ENCODE data around the gene WWC2. TPM values are rescaled to one million over a fixed set of nuclear protein-coding genes. Genes with fewer than 3 reads are reported as not detected.

WWC2 gene
- total and polyA plus RNA-seq, 3 experiments from 2014 or later, result 0.80 to 1.7 (median 0.85) TPM

- Histone ChIP-seq H3K4me1 (ENCODE audit: insufficient read depth, low read length) (no peaks in the 10 kb centered on the region), H3K36me3 (ENCODE audit: insufficient read depth, low read length) (no peaks in the 10 kb centered on the region), H3K9me3 (ENCODE audit: low read length) (no peaks in the 10 kb centered on the region), H3K27ac (ENCODE audit: low read depth, low read length) (no peak overlapping the region), H3K27me3 (ENCODE audit: insufficient read depth, low read length, poor library complexity, severe bottlenecking) (no peaks in the 10 kb centered on the region), H3K4me3 (ENCODE audit: low read length) (no peak overlapping the region)
- H3K9me3 Mint-ChIP-seq, result no peaks in the 10 kb centered on the region
- no peaks in the 10 kb centered on the region for H3K4me1 Mint-ChIP-seq
- H3K36me3 Mint-ChIP-seq, result peaks cover 0 to 3% (median 0%) of the 10 kb centered on the region in 3 donors
- CTCF ChIA-PET, result no interaction called here
- H3K4me3 Mint-ChIP-seq, result no peak overlapping the region
- H3K27ac Mint-ChIP-seq, result no peak overlapping the region
- peaks cover 0 to 4% of the 10 kb centered on the region in 2 donors for H3K27me3 Mint-ChIP-seq
- POLR2A ChIA-PET, result no interaction called here
- DNase-seq, result no peak
These were observed 25.8 kb downstream of the WWC2 start for GRCh38 chr4:183124865-183125264.

GRCh38 chr4:183129125-183129524 lies 30.1 kb downstream of the WWC2 start:
- H3K27ac Mint-ChIP-seq, result no peak overlapping the region
- ChIA-PET CTCF (no interaction called here), POLR2A (no interaction called here)
- H3K4me1 Mint-ChIP-seq, result no peaks in the 10 kb centered on the region
- Histone ChIP-seq H3K27ac (ENCODE audit: low read depth, low read length) (no peak overlapping the region), H3K27me3 (ENCODE audit: insufficient read depth, low read length, poor library complexity, severe bottlenecking) (no peaks in the 10 kb centered on the region), H3K4me1 (ENCODE audit: insufficient read depth, low read length) (no peaks in the 10 kb centered on the region), H3K4me3 (ENCODE audit: low read length) (no peak overlapping the region), H3K36me3 (ENCODE audit: insufficient read depth, low read length) (no peaks in the 10 kb centered on the region), H3K9me3 (ENCODE audit: low read length) (no peaks in the 10 kb centered on the region)
- H3K4me3 Mint-ChIP-seq, result no peak overlapping the region
- peaks cover 0 to 3% of the 10 kb centered on the region in 2 donors for H3K27me3 Mint-ChIP-seq
- no peak for DNase-seq
- no peaks in the 10 kb centered on the region for H3K9me3 Mint-ChIP-seq
- H3K36me3 Mint-ChIP-seq, result peaks cover 0 to 4% (median 0%) of the 10 kb centered on the region in 3 donors

- Mint-ChIP-seq H3K36me3 (peaks cover 0 to 5% (median 0%) of the 10 kb centered on the region in 3 donors), H3K4me3 (no peak overlapping the region), H3K27me3 (peaks cover 0 to 3% of the 10 kb centered on the region in 2 donors), H3K4me1 (no peaks in the 10 kb centered on the region), H3K9me3 (no peaks in the 10 kb centered on the region), H3K27ac (no peak overlapping the region)
- Histone ChIP-seq H3K4me3 (ENCODE audit: low read length) (no peak overlapping the region), H3K27ac (ENCODE audit: low read depth, low read length) (no peak overlapping the region), H3K27me3 (ENCODE audit: insufficient read depth, low read length, poor library complexity, severe bottlenecking) (no peaks in the 10 kb centered on the region), H3K4me1 (ENCODE audit: insufficient read depth, low read length) (no peaks in the 10 kb centered on the region), H3K36me3 (ENCODE audit: insufficient read depth, low read length) (no peaks in the 10 kb centered on the region), H3K9me3 (ENCODE audit: low read length) (no peaks in the 10 kb centered on the region)
- ChIA-PET POLR2A (no interaction called here), CTCF (no interaction called here)
- DNase-seq, result no peak
These were observed 30.6 kb downstream of the WWC2 start for GRCh38 chr4:183129675-183130074.

GRCh38 chr4:183130328-183131155 lies 31.5 kb downstream of the WWC2 start:
- DNase-seq, result no peak
- no peaks in the 10 kb centered on the region for H3K4me1 ChIP-seq (ENCODE audit: insufficient read depth, low read length)
- H3K27me3 Mint-ChIP-seq, result peaks cover 0 to 3% of the 10 kb centered on the region in 2 donors
- no peaks in the 10 kb centered on the region for H3K36me3 ChIP-seq (ENCODE audit: insufficient read depth, low read length)
- H3K4me3 Mint-ChIP-seq, result no peak overlapping the region
- H3K27ac ChIP-seq (ENCODE audit: low read depth, low read length), result no peak overlapping the region
- no peak overlapping the region for H3K4me3 ChIP-seq (ENCODE audit: low read length)
- CTCF ChIA-PET, result no interaction called here
- H3K27ac Mint-ChIP-seq, result no peak overlapping the region
- POLR2A ChIA-PET, result no interaction called here
- no peaks in the 10 kb centered on the region for H3K9me3 ChIP-seq (ENCODE audit: low read length)
- H3K4me1 Mint-ChIP-seq, result no peaks in the 10 kb centered on the region
- H3K9me3 Mint-ChIP-seq, result no peaks in the 10 kb centered on the region
- H3K27me3 ChIP-seq (ENCODE audit: insufficient read depth, low read length, poor library complexity, severe bottlenecking), result no peaks in the 10 kb centered on the region
- peaks cover 0 to 5% (median 0%) of the 10 kb centered on the region in 3 donors for H3K36me3 Mint-ChIP-seq

- Mint-ChIP-seq H3K27ac (no peak overlapping the region), H3K27me3 (peaks cover 0 to 7% of the 10 kb centered on the region in 2 donors), H3K36me3 (peaks cover 0 to 5% (median 0%) of the 10 kb centered on the region in 3 donors), H3K4me1 (no peaks in the 10 kb centered on the region), H3K4me3 (no peak overlapping the region), H3K9me3 (no peaks in the 10 kb centered on the region)
- ChIA-PET CTCF (interaction anchor here (0.7 kb wide), 1 partner anchor 832 kb away, joined by 3 read pairs; no protein-coding TSS in a partner anchor), POLR2A (no interaction called here)
- H3K4me3 ChIP-seq (ENCODE audit: low read length), result no peak overlapping the region
- DNase-seq, result no peak
- no peaks in the 10 kb centered on the region for H3K36me3 ChIP-seq (ENCODE audit: insufficient read depth, low read length)
- no peaks in the 10 kb centered on the region for H3K27me3 ChIP-seq (ENCODE audit: insufficient read depth, low read length, poor library complexity, severe bottlenecking)
- no peaks in the 10 kb centered on the region for H3K9me3 ChIP-seq (ENCODE audit: low read length)
- H3K4me1 ChIP-seq (ENCODE audit: insufficient read depth, low read length), result no peaks in the 10 kb centered on the region
- H3K27ac ChIP-seq (ENCODE audit: low read depth, low read length), result no peak overlapping the region
These were observed 33.0 kb downstream of the WWC2 start for GRCh38 chr4:183132081-183132480.

GRCh38 chr4:183132865-183133264 lies 33.8 kb downstream of the WWC2 start:
- CTCF ChIA-PET, result no interaction called here
- no peak for DNase-seq
- Histone ChIP-seq H3K4me3 (ENCODE audit: low read length) (no peak overlapping the region), H3K36me3 (ENCODE audit: insufficient read depth, low read length) (no peaks in the 10 kb centered on the region), H3K27ac (ENCODE audit: low read depth, low read length) (no peak overlapping the region), H3K27me3 (ENCODE audit: insufficient read depth, low read length, poor library complexity, severe bottlenecking) (no peaks in the 10 kb centered on the region), H3K4me1 (ENCODE audit: insufficient read depth, low read length) (no peaks in the 10 kb centered on the region), H3K9me3 (ENCODE audit: low read length) (no peaks in the 10 kb centered on the region)
- Mint-ChIP-seq H3K36me3 (peaks cover 0 to 5% (median 0%) of the 10 kb centered on the region in 3 donors), H3K9me3 (no peaks in the 10 kb centered on the region), H3K4me3 (no peak overlapping the region), H3K4me1 (no peaks in the 10 kb centered on the region), H3K27ac (no peak overlapping the region), H3K27me3 (peaks cover 0 to 10% of the 10 kb centered on the region in 2 donors)
- POLR2A ChIA-PET, result no interaction called here

- no peak overlapping the region for H3K4me3 ChIP-seq (ENCODE audit: low read length)
- H3K27ac ChIP-seq (ENCODE audit: low read depth, low read length), result no peak overlapping the region
- peaks cover 0 to 32% of the 10 kb centered on the region in 2 donors for H3K27me3 Mint-ChIP-seq
- H3K4me3 Mint-ChIP-seq, result no peak overlapping the region
- H3K9me3 ChIP-seq (ENCODE audit: low read length), result no peaks in the 10 kb centered on the region
- no peaks in the 10 kb centered on the region for H3K4me1 Mint-ChIP-seq
- H3K36me3 ChIP-seq (ENCODE audit: insufficient read depth, low read length), result no peaks in the 10 kb centered on the region
- DNase-seq, result no peak
- no peaks in the 10 kb centered on the region for H3K9me3 Mint-ChIP-seq
- POLR2A ChIA-PET, result no interaction called here
- H3K27me3 ChIP-seq (ENCODE audit: insufficient read depth, low read length, poor library complexity, severe bottlenecking), result no peaks in the 10 kb centered on the region
- H3K36me3 Mint-ChIP-seq, result peaks cover 0 to 5% (median 0%) of the 10 kb centered on the region in 3 donors
- no peaks in the 10 kb centered on the region for H3K4me1 ChIP-seq (ENCODE audit: insufficient read depth, low read length)
- CTCF ChIA-PET, result no interaction called here
- no peak overlapping the region for H3K27ac Mint-ChIP-seq
These were observed 37.8 kb downstream of the WWC2 start for GRCh38 chr4:183136855-183137254.

- Mint-ChIP-seq H3K27me3 (peaks cover 0 to 29% of the 10 kb centered on the region in 2 donors), H3K4me3 (no peak overlapping the region), H3K36me3 (no peaks in the 10 kb centered on the region), H3K4me1 (peaks cover 0 to 4% (median 1%) of the 10 kb centered on the region in 3 donors), H3K27ac (no peak overlapping the region), H3K9me3 (no peaks in the 10 kb centered on the region)
- Histone ChIP-seq H3K4me1 (ENCODE audit: insufficient read depth, low read length) (no peaks in the 10 kb centered on the region), H3K4me3 (ENCODE audit: low read length) (no peak overlapping the region), H3K27ac (ENCODE audit: low read depth, low read length) (no peak overlapping the region), H3K36me3 (ENCODE audit: insufficient read depth, low read length) (no peaks in the 10 kb centered on the region), H3K9me3 (ENCODE audit: low read length) (no peaks in the 10 kb centered on the region), H3K27me3 (ENCODE audit: insufficient read depth, low read length, poor library complexity, severe bottlenecking) (no peaks in the 10 kb centered on the region)
- DNase-seq, result no peak
- POLR2A ChIA-PET, result no interaction called here
- CTCF ChIA-PET, result no interaction called here
These were observed 40.1 kb downstream of the WWC2 start for GRCh38 chr4:183139058-183139750.

Data from CD8-positive, alpha-beta memory T cell (primary cell).